OCI-M2 (cell line): ENCODE measurements around the gene COPB1.

Experiments used
- DNase-seq: peaks from one replicate; lab custom pipeline; 2025; ENCODE audit not compliant: unreplicated experiment; lab: John Stamatoyannopoulos, UW

COPB1 gene

DNA sequence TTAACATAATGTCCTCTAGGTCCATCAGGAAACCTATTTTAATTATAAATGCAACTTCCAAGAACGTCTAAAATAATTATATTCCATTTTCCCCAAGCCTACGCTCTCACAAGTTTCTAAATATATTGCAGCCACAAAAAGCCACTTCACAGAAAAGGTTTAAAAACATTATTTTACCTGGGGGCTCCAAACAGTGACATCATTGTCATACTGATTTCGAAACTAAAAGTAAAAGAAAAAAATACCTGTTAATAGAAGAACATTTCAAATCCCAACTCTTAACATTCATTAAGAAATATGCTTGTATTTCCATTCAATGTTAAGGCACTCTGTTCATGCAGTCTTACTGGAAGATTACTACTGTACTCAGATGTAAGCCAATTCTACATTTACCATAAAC is 19.2 kb upstream of the COPB1 start:
- DNase-seq = no peak

DNA sequence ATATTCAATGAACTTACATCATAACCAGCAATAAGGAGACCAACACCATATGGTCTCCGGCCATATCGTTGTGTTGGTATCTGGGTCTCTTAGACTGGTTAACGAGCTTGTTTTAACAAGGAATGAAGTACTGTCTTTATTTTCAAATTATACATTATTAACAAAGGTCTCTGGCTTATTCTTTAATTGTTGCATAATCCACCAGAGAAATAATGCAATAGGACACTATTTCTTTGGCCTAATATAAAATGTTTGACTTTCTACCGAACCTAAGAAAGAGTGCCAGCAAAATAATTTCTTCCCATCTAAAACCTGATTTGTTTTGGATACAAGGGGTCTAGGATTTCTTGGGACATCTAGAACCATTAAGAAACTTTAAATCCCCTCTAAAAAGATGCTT is 14.2 kb upstream of the COPB1 start:
- no peak for DNase-seq

DNA sequence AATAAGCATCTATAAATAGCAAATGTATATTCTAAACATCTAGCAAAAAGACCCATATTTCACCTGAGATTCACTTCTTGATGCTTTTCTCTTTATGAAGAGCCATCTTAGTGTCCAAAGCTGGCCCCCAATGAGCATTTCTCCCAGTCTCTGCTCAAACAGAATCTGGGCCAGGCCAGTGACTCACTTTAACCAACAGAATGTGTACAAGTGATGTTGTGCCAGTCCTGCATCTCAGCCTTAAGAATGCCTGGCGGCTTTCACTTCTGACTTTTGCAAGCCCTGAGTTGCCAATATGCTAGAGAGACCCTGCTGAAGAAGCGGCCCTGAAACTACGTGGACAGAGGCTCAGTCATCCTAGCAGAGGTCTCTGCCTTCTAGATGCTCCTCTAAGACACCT is 6.9 kb upstream of the COPB1 start:
- no peak for DNase-seq

DNA sequence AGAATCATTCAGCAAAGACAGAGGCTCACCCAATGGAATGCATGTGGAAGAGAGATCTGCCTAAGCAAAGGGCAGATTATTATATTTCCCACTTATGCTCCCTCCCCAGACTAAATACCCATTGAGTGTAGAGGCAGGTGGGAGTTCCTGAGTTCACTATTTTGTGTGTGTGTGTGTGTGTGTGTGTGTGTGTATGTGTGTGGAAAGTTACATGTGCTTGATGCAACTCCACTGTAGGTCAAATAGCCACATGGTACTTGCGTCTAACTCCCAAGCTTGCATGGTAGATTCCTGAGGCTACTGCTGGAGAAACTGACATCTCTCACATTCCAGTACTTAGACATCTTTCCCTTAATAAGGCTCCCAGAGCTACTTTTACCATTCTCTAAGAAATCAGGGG is 3.4 kb upstream of the COPB1 start:
- no peak for DNase-seq

DNA sequence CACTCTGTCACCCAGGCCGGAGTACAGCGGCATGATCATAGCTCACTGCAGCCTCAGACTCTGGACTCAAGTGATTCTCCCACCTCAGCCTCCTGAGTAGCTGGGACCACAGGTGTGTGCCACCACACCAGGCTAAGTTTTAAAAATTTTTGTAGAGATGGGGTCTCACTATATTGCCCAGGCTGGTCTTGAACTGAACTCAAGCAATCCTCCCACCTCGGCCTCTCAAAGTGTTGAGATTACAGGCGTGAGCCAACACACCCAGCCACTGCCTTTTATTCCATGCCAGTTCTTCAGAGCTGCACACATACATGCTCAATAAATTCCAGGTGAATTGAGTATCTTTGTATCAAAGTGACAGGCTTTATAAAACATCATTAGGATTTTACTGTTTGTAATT is 2.4 kb upstream of the COPB1 start:
- DNase-seq = no peak

DNA sequence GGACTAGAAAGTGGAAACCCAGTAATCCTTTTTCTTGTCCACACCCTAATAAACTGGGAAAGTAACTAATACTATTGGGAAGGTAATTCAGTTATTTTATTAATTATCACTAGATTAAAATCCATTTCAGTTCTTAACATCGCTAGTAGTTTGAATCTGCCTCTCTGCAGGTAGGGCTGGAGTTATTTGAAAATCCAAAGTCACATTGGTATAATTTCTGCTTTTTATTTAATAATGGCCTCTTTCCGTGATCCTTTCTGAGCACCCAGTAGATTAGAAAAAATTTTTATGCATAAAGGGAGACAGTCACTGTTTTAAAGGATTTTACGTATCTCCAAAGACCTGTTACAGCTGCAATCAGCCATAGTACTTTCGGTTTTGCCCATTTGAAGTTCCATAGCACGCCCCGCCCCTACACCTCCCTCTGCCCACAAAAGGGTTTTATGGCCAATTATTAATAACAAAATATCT is 605 bp upstream of the COPB1 start:
- no peak for DNase-seq

DNA sequence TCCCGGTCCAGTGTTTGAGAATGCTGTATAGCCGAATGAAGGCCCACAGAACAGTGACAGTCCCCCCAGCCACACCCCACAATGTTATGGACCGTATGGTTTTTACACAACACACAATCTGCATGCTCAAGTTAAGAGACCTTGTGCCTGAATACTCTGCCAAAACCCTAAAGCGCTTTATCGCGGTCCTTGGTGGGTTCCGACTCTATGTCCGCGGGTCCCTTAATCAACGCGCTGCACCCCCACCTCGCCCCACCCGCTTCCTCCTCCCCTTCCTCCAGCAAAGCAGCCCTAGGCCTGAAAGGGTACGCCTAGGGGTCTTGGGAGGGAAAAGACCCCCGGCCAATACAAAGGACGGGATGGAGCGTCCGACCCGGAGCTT is 442 bp downstream of the COPB1 start:
- no peak for DNase-seq

DNA sequence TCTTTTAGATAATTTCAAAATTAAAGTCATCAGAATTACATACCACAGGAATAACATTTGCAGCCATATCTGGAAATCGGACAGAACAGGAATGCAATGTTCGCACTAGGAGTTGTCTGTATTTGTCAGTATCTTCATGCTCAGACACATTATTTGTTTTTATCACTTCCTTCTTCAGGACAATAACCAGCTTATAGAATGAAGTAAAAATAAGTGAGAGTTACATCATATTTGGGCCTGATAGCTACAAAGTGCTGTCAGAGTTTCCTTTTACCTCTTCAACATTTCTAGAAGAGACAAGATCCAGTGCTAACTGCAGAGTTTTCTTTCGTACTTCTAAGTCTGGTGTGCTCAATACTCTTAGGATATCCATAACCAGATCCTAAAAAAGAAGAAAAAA is 18.9 kb downstream of the COPB1 start:
- no peak for DNase-seq

DNA sequence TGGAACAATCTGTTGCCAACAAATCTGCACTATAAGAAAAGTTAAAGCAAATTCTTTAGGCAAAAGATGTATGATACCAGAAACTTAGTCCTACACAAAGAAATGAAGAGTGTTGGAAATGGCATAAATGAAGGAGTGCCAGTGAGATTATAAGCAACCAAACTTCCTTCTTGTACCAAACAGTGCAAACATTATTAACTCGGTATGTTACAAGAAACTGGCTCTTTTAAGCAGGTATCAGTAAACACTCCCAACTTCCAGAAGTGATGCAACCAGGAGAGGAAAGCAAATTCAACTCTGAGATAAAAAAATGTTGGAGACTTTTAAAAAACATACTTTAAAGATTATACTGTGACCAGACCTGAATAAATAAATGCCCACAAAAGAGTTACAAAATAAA is 28.5 kb downstream of the COPB1 start:
- DNase-seq = no peak

DNA sequence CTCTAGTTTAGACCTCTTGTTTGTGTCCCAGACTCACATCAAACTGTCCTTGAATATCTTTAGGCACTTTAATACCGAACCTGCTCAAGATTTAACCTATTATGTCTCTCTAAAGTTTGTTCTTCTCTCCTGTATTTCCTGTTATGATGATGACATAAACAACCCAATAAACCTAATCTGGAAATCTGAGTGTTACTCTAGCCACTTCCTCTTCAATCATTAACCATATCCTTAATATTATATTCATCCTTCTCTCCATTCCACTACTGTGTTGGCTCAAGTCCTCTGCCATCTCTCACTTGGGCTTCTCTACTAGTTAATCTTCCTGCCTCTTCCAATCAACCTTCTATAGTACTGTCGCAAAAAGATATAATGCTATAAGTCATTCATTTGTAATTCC is 36.0 kb downstream of the COPB1 start:
- DNase-seq = no peak

DNA sequence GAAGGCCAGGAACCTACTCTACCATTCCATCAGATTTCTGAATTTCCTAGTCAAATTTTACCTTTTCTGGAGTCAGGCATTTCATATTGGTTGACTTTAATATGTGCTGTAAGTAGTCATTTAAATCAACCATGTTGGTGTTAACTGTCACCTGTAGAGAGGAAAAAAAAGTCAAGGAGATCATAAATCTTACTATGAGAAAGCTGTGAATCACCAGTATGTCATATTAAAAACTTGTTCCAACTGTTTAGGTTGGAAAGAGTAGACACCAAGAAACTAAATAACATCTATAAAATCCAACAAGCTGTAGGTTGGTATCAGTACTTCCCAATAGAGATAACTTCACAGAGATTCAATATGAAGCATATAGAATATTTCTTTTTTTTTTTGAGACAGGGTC is 39.5 kb downstream of the COPB1 start:
- DNase-seq = no peak

DNA sequence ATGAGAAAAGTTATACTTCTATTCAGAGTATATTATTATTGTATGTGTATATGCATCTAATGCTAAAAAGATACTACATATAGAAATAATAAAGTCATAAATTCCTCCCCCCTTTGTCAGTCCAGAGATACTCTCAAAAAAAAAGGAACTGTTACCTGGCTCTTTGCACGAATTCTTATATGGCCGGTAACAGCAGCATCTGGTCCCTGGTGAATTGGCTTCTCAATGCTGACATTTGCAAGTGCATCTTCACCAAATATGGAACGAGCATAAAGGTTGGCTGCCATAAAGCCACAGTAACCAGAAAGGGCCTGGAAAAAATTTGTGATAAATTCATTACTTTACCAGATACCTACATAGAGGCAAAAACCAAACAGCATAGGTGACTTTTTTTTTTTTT is 41.2 kb downstream of the COPB1 start:
- DNase-seq = no peak

DNA sequence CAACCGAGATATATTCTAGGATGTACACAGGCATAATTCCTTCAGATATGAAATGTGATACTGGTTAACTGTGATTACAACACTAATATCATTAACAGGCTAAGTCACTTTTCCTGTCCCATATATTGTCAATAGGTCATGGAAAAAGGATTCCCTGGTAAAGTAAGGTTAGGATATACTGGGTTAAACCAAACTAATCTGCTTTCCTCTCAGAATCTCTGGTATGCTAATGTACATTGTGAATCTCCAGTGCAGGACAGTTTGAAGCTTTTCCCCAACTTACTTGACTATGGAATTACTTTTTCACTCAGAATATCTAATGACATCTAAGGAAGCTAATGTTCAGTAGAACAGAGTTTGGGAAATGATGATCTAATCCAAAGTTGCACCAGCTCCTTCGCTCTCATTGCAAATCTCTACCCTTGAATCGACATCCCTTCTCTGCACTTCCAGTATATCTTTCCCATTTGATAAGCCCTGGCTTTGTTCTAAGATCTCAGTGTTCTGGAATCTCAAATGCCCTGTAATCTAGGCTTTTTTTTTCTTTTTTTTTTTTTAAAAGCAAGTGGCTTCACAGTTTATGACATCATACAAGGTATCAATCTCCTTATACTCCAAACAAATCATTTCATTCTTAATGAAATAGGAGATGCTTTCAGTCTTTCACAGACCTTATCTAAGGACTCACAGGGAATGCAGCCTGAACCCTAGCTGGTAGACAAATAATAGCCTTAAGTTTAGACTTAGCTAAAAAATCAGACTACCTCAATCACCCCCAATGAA is 43.8 kb downstream of the COPB1 start:
- no peak for DNase-seq

DNA sequence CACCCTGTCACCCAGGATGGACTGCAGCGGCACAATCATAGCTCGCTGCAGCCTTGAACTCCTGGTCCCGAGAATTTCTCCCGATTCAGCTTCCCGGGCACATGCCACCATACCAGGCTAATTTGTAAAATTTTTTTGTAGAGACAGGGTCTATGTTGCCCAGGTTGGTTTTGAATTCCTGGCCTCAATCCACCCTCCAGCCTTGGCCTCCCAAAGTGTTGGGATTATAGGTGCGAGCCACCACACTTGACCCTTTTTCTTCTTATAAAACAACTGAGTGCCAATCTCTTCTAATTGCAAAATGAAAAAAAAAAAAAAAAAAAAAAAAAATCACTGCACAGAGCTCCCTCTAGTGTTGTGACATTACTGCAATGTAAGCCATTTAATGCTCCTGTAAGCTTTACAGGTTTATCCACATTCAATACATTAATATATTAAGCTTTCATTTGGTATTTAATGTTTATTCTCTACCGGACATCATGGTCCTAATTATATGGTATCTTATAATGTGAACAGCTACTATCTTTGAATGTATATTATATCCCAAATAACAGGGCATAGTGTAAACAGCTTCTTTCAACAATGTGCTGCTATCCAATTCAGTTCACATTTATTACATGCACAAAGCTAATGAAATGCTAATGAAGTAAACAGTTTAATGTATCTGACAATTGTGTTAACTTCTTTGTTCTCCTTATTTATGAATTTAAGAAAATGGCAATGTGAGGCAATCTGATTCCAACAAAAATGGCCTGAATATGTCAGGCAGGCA is 44.6 kb downstream of the COPB1 start:
- no peak for DNase-seq

DNA sequence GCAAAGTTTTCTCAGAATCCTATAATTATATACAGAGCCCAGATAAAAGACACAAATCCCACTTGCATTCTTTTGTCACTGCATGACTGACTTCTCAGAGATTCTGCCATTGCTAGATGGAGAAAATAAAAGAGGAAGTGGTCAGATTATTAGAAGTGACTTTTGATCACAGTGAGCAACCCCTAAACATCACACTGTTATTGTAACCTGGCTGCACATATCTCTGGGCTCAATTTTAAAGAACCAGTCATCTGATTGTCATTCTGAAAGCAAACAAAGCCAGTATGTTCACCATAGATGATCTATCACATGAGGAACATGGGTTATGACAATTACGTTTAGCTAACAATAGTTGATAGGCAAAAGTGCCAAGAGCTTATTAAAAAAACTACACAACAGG is 47.8 kb downstream of the COPB1 start:
- DNase-seq = no peak

DNA sequence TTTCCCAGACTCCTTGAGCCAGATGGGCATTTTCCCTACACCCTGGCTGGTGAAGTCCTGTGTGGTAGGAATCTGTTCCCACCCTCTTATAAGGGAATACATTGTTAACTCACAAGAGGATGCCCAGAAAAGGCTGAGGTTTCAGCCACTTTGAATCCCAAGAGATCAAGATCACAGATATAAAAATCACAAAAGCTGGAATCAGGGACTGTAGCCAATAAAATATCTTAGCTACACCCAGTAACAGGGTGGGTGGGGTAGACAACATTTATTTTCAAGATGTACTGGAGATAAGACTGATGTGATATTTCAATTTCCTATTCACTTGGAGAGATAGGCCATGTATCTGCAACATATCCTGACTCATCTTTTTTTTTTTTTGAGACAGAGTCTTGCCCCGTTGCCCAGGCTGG is 50.3 kb downstream of the COPB1 start:
- DNase-seq = no peak

DNA sequence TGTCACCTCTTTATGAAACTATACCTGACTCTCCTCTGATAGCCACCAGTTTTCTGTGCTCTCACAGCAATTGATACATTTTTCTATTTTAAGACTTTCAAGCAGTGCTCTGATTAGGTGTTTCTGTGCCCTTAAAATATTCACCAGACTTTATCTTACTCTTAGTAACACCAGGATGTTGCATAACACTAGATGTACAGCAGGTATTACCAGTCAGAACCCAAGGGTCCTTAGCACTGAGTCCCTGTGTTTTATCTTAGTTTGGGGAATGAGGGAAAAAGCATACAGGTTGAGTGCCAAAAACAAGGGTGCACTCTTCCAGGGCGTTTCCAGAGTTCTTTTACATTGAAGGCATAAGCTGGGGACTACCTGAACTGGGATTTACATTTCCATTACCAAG is 51.4 kb downstream of the COPB1 start:
- no peak for DNase-seq

DNA sequence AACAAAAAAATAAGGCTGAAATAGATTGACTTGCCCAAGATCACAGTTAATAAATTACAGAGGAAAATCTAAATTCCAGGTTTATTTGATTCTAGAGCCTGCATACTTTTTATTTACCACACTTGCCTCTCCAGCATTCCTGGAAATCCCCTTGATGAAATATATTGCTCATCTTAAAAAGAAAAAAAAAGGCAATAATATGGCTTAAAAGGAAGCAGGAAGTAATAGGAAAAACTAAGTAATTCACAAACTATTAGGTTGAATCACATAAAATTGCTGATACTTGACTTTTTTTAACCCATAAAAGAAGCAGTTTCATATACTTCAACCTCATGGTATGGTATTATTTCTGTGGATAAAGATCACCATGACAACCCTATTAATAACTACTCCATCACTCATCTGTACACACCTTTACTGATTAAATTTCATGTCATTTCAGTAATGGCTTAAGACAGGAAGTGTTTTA is 52.9 kb downstream of the COPB1 start:
- DNase-seq = no peak

DNA sequence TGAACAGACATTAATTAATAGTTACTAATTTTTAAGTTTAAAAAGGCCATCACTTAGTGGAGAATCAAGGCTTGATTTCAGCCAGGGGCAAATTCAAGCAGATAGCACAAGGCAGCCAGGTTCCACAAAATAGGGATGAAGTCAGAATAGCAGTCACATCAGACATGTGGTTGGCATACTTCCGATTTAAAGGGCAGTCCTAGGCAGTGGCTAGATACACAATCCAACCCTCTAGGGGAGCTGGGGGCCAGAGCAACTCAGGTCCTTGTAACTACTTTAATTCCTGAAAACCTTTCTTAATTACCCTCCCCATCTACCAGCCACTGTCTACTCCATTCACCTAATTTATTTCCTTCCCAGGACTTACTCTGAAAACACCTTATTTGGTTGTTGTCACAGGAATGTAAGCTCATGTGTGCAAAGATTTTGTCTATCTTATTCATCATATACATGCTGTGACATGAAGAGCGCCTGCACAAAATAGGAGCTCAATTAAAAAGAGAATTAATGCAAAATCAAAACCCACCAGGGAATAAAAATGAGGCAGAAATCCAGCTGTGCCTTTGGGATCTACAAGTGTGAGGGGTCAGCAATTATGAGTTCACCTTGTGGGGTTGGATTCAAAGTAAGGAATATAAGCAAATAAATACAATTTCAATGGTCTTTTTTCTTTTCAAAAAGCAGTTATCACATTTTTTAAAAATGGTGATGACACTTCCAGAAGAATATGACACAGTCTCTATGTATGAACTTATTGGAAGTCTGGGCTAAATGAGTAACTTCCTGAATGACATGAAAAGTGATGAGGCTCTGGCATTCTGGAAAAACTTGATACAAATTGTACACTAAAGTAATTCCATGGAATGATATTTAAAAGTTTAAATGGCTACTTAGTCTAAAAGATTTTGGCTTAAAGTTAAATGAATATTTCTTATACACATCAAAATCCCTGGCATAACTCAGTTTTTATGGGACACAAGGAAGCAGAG is 53.8 kb downstream of the COPB1 start:
- no peak for DNase-seq

DNA sequence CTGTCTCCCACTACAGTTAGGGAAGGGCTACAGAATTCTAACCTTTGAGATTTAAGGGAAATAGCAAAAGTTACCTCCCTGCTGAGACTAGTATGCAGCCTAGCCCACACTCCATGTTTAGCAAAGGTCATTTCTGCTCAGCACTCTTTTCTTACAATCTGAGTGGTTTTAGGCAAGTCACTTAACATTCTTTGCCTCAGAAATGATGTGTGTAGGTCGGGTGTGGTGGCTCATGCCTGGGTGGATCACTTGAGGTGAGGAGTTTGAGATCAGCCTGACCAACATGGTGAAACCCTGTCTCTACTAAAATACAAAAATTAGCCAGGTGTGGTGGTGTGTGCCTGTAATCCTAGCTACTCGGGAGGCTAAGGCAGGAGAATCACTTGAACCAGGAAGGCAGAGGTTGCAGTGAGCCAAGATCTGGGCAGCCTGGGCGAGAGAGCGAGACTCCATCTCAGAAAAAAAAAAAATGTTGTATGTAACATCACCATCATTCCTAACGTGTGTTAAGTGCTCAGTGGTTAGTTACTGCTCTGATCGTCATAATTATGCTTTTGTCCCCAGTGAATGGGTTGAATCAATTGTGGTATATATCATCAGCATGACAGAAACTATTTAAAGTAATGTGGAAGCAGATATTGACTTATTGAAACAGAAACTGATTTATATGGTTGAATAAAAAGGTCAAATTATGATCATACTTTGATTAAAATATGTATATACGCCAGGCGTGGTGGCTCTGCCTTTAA is 55.0 kb downstream of the COPB1 start:
- no peak for DNase-seq

DNA sequence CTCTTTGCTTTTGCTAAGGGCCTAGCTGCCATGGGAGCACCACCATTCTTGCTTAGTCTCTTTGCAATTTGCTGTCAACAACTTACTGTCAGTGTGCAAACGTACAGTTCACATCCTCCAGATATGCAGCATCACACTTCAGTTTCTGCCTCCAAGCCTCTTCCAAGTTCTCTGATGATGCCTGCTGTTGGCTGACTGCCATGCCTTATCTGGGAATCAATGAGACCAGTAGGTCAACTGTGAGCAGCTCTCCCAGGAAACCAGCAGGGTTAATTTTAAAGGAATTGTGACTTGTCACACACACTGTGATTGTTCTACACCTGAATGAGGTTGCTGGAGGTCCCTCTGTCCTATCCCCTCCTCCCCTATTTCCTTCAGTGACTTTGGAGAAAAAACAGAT is 56.0 kb downstream of the COPB1 start:
- DNase-seq = no peak
